K562 (cell line): ENCODE measurements around the gene TNN. TPM values are rescaled to one million over a fixed set of nuclear protein-coding genes. Genes with fewer than 3 reads are reported as not detected.

Source experiments
- ATAC-seq: fragments of 200-7000 bp; cut with Tn5 transposase; 3 replicates; pipeline ENCODE4 v1.9.1; 2020; ENCODE audit warnings: moderate library complexity
- BruUV-seq: library from RNA; stranded (reverse); fragments of 400-500 nt; replicated peaks from 2 replicates; lab custom pipeline; 2021; lab: Mats Ljungman, UMichigan
- CTCF ChIA-PET: fragments of 300-600 bp; formaldehyde crosslinking; extraction: SDS; loops from one replicate; lab custom pipeline; 2021; ENCODE audit warnings: low intra/inter-chr PET ratio; lab: Yijun Ruan, JAX
- POLR2A ChIA-PET: fragments of 300-600, 350-650 bp; sonication (Branson Sonifier 250); formaldehyde crosslinking; extraction: SDS; loops from one replicate; lab custom pipeline; 2021; ENCODE audit warnings: antibody characterized with exemption, inconsistent platforms; lab: Yijun Ruan, JAX
- DNase-seq, 4 experiments: peaks; one replicate each; pipeline versions ENCODE4 v3.0.0 to v3.0.0-alpha.2; 2011 to 2018; ENCODE audit warnings: low spot score in 3 of 4, mixed read lengths in 3 of 4; ENCODE audit errors: extremely low read depth in 1 of 4
- FAIRE-seq: peaks from 2 replicates; lab custom pipeline; 2011; peaks lifted over from hg19 to GRCh38; lab: Jason Lieb, UNC
- H2AFZ ChIP-seq: 2 replicates; pipeline ENCODE4 v1.6.0; 2011; ENCODE audit warnings: low read depth, low read length, control low read depth, inconsistent platforms
- H3K27ac ChIP-seq: fragments of 200-600 bp; 3 replicates; pipeline ENCODE4 v1.8.0; 2011; ENCODE audit warnings: low read depth, mild to moderate bottlenecking, control low read depth, inconsistent platforms, low read length, moderate library complexity, mixed read lengths; ENCODE audit errors: extremely low read depth
- H3K27me3 ChIP-seq, 2 experiments: fragments of 300-600 bp in 1 of 2; 2 replicates in 1 of 2; 3 replicates in 1 of 2; pipeline versions ENCODE4 v1.6.0 to v1.8.0; 2011; ENCODE audit warnings: inconsistent platforms in 2 of 2, low read length in 2 of 2, mild to moderate bottlenecking in 1 of 2, mixed read lengths in 1 of 2, moderate library complexity in 1 of 2; ENCODE audit not compliant: control insufficient read depth in 2 of 2, insufficient read depth in 2 of 2
- H3K36me3 ChIP-seq: fragments of 300-600 bp; 3 replicates; pipeline ENCODE4 v1.8.0; 2011; ENCODE audit warnings: mild to moderate bottlenecking, low read length, inconsistent platforms; ENCODE audit not compliant: control insufficient read depth, insufficient read depth
- H3K4me1 ChIP-seq, 2 experiments: fragments of 200-600 bp in 1 of 2; replicated peaks in 1 of 2; 2 replicates in 1 of 2; 3 replicates in 1 of 2; pipeline versions ENCODE4 v1.5.1 to v1.8.0; 2011; ENCODE audit warnings: inconsistent platforms in 2 of 2, low read length in 2 of 2, mild to moderate bottlenecking in 1 of 2, mixed read lengths in 1 of 2, moderate library complexity in 1 of 2; ENCODE audit not compliant: control insufficient read depth in 2 of 2, insufficient read depth in 2 of 2
- H3K4me2 ChIP-seq: 2 replicates; pipeline ENCODE4 v1.6.1; 2011; ENCODE audit warnings: low read length, control low read depth, inconsistent platforms, mixed read lengths; ENCODE audit not compliant: insufficient read depth
- H3K4me3 ChIP-seq: fragments of 200-600 bp; sonication (generic), shearing (Covaris generic); 2 replicates; pipeline ENCODE4 v1.5.1; 2016; ENCODE audit warnings: control low read depth, inconsistent platforms
- H3K79me2 ChIP-seq: fragments of 200-600 bp; 3 replicates; pipeline ENCODE4 v1.8.0; 2011; ENCODE audit warnings: low read length, inconsistent platforms; ENCODE audit not compliant: control insufficient read depth, insufficient read depth
- H3K9ac ChIP-seq, 2 experiments: 2 replicates each; pipeline versions ENCODE4 v1.6.0 to v1.6.1; 2011; ENCODE audit warnings: low read depth in 2 of 2, low read length in 2 of 2, control low read depth in 1 of 2, inconsistent platforms in 1 of 2, mild to moderate bottlenecking in 1 of 2, mixed read lengths in 1 of 2; ENCODE audit not compliant: insufficient read depth in 1 of 2
- H3K9me1 ChIP-seq: one replicate; pipeline ENCODE4 v1.6.0; 2011; ENCODE audit warnings: inconsistent platforms, mild to moderate bottlenecking, low read length, moderate library complexity; ENCODE audit not compliant: control insufficient read depth, insufficient read depth
- H3K9me3 ChIP-seq: replicated peaks from 2 replicates; pipeline ENCODE4 v1.5.1; 2011; ENCODE audit warnings: low read depth, low read length, inconsistent platforms; ENCODE audit not compliant: control insufficient read depth, insufficient read depth
- H4K20me1 ChIP-seq: replicated peaks from 2 replicates; pipeline ENCODE4 v1.6.1; 2011; ENCODE audit warnings: low read length, inconsistent platforms, mixed read lengths; ENCODE audit not compliant: control insufficient read depth, insufficient read depth
- DNMT1 ChIP-seq: fragments of 450-650 bp; IDR thresholded peaks from 2 replicates; pipeline ENCODE4 v1.6.1; 2016; ENCODE audit warnings: antibody characterized with exemption, mild to moderate bottlenecking
- ELK3 ChIP-seq: fragments of 450-650 bp; formaldehyde crosslinking; IDR thresholded peaks from 2 replicates; pipeline ENCODE4 v1.4.0; 2020; ENCODE audit warnings: mild to moderate bottlenecking
- FOXJ3 ChIP-seq: sonication (generic); formaldehyde crosslinking; IDR thresholded peaks from 2 replicates; pipeline ENCODE4 v1.4.0; 2020; ENCODE audit warnings: mild to moderate bottlenecking, missing genetic modification reagents
- IRF1 ChIP-seq: sonication (generic); formaldehyde crosslinking; IDR thresholded peaks from 2 replicates; pipeline ENCODE4 v1.8.0; 2022; ENCODE audit warnings: missing genetic modification reagents, mild to moderate bottlenecking, borderline replicate concordance
- MAFF ChIP-seq: IDR thresholded peaks from 2 replicates; pipeline ENCODE4 v1.6.1; 2012; ENCODE audit warnings: low read length, improper control_type of control experiment
- TBP ChIP-seq: optimal IDR thresholded peaks from 2 replicates; pipeline ENCODE3; 2011; ENCODE audit warnings: low read depth, low read length, improper control_type of control experiment
- TRIM24 ChIP-seq, 2 experiments: fragments of 450-650 bp; IDR thresholded peaks; 2 replicates each; pipeline ENCODE4 v1.6.1; 2016
- ZNF124 ChIP-seq: sonication (generic); formaldehyde crosslinking; IDR thresholded peaks from 2 replicates; pipeline ENCODE4 v1.8.1; 2022; ENCODE audit warnings: missing genetic modification reagents
- WGBS: fragments of 100-300 bp; shearing (Covaris generic); methylation state at CpG from one replicate; pipeline ENCODE4 v1.1.6; 2016; ENCODE audit warnings: low coverage, mixed read lengths; ENCODE audit not compliant: insufficient coverage; ENCODE audit errors: missing lambda C conversion rate; 5-methylcytosine and 5-hydroxymethylcytosine counted together
- in situ Hi-C: fragments of 300-500 bp; cut with MboI; formaldehyde crosslinking; loops from 4 replicates; pipeline ENCODE4 v1.15.0; 2018; ENCODE audit warnings: inconsistent platforms, mixed read lengths
- intact Hi-C: fragments of 100-400 bp; cut with micrococcal nuclease; formaldehyde crosslinking; loops from 2 replicates; pipeline ENCODE4 v1.14.2; 2022
- polyA plus RNA-seq, 8 experiments: library from polyadenylated mRNA; depleted of rRNA in 4 of 8; stranded (reverse) in 5 of 8; unstranded in 3 of 8; fragments of >200 nt; fragmentation: Nextera tagmentation in 2 of 8; fragmentation: Illumina TruSeq in 1 of 8; extraction: Ambion mirVana in 2 of 8; extraction: Trizol in 1 of 8; gene quantifications; 2 replicates each; pipeline versions ENCODE4 v1.2.1 to v1.2.3, GENCODE V29; 2011 to 2014; ENCODE audit warnings: inconsistent platforms in 1 of 8, missing spikeins in 1 of 8
- total RNA-seq, 7 experiments: library from RNA; depleted of rRNA in 6 of 7; stranded (reverse); fragments of >200 nt in 6 of 7; fragmentation: Illumina TruSeq in 2 of 7; extraction: Trizol in 2 of 7; gene quantifications; 2 replicates each; pipeline versions ENCODE4 v1.2.1 to v1.2.3, GENCODE V29; 2011 to 2021; ENCODE audit warnings: low replicate concordance in 1 of 7

The TNN gene
- total and polyA plus RNA-seq, 9 of the 15 experiments (the other 6 are each of a cell fraction or from before 2014, with no cell fraction given) = 0.01 to 0.09 (median 0.07) TPM; not detected in 4

- no peak for TF ChIP-seq ELK3 (CRISPR knock-in tag)
- TF ChIP-seq DNMT1 = no peak
- TF ChIP-seq ZNF124 (CRISPR knock-in tag) = no peak
- TF ChIP-seq MAFF = no peak
- TF ChIP-seq TRIM24 (IDR thresholded peaks at IDR 0.05) = no peak
- no peak for TF ChIP-seq TBP
- TF ChIP-seq, all 486 proteins: peak for 0
These were observed 66.2 kb downstream of the TNN start (continued) for GRCh38 chr1:175133673-175134435.

GRCh38 chr1:175134500-175134899 lies 66.9 kb downstream of the TNN start:
- no peak for FAIRE-seq
- Histone ChIP-seq H4K20me1 (no peaks in the 10 kb centered on the region), H3K9me1 (no peaks in the 10 kb centered on the region), H2AFZ (no peak overlapping the region), H3K36me3 (no peaks in the 10 kb centered on the region), H3K27ac (no peak overlapping the region), H3K4me2 (no peak overlapping the region), H3K27me3 (peaks cover 9 to 34% of the 10 kb centered on the region in 2 experiments), H3K4me3 (no peak overlapping the region), H3K9ac (no peak overlapping the region), H3K4me1 (no peaks in the 10 kb centered on the region; a peak in 1 of 5 replicates), H3K9me3 (no peaks in the 10 kb centered on the region), H3K79me2 (no peaks in the 10 kb centered on the region)
- ChIA-PET CTCF (no interaction called here), POLR2A (interaction anchor here (1.1 to 1.5 kb wide), 3 partner anchors 9 to 11 kb away, joined by 3 to 5 read pairs (median 4); no protein-coding TSS in a partner anchor)
- intact Hi-C loops = no loop called here
- no peak for ATAC-seq
- BruUV-seq = no TSS peak
- no peak for TF ChIP-seq IRF1 (CRISPR knock-in tag)
- TF ChIP-seq FOXJ3 (CRISPR knock-in tag) = no peak
- 0% methylated on average over 1 of the region's 1 CpG for WGBS
- DNase-seq = no peak
- in situ Hi-C loops = no loop called here
